Epithelial cell of esophagus (primary cell): ENCODE results near the gene IGSF23.

ENCODE experiments used
- DNase-seq: peaks from one replicate; pipeline ENCODE4 v3.0.0; 2010; ENCODE audit warnings: low read depth
- H3K4me3 ChIP-seq: 2 replicates; pipeline ENCODE4 v1.5.1; 2011; ENCODE audit warnings: mild to moderate bottlenecking, low read length, control low read depth
- CTCF ChIP-seq: IDR thresholded peaks from 2 replicates; pipeline ENCODE4 v1.5.1; 2011; ENCODE audit warnings: low read depth, mild to moderate bottlenecking, low read length, control low read depth, inconsistent platforms; ENCODE audit not compliant: insufficient read depth; ENCODE audit errors: missing control alignments

Gene IGSF23

GRCh38 chr19:44657211-44657921 is 44.0 kb downstream of the IGSF23 start:
- no peak overlapping the region for H3K4me3 ChIP-seq
- peak; percentile 48 for DNase-seq

GRCh38 chr19:44658069-44658733 is 44.8 kb downstream of the IGSF23 start:
- DNase-seq = no peak
- TF ChIP-seq CTCF = no peak
- H3K4me3 ChIP-seq = no peak overlapping the region

More at GRCh38 chr19:44657211-44657921, 44.0 kb downstream of the IGSF23 start:
- TF ChIP-seq CTCF = peak; percentile 90

DNA sequence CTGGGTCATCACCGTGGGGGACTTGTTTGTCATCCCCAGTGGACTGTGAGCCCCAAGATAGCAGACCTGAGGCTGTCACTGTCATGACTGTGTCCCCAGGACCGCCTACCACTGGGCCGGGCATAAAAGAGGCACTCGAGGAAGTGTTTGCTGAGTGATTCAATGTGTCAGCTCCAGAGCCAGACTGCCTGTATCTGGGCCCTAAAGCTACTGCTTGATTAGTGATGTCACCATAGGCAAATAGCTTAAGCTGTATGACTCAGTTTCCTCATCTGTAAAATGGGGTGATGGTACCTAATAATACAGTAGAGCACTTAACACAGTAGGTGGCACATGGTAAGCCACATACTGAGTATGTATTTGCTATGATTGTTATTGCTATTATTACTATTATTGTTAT is 46.7 kb downstream of the IGSF23 start:
- no peak for TF ChIP-seq CTCF
- DNase-seq = peak; percentile 18
- no peak overlapping the region for H3K4me3 ChIP-seq

GRCh38 chr19:44661205-44661604 is 47.8 kb downstream of the IGSF23 start:
- no peak for TF ChIP-seq CTCF
- DNase-seq = no peak

GRCh38 chr19:44661904-44662303 is 48.5 kb downstream of the IGSF23 start:
- no peak for TF ChIP-seq CTCF
- DNase-seq = no peak
- H3K4me3 ChIP-seq = no peak overlapping the region

More at GRCh38 chr19:44661205-44661604, 47.8 kb downstream of the IGSF23 start:
- no peak overlapping the region for H3K4me3 ChIP-seq

GRCh38 chr19:44662691-44663385 is 49.5 kb downstream of the IGSF23 start:
- no peak overlapping the region for H3K4me3 ChIP-seq
- TF ChIP-seq CTCF = no peak
- DNase-seq = no peak
